Neuron (in vitro differentiated cells): ENCODE data around the gene AHI1.

ENCODE experiments used
- H2AFZ ChIP-seq: one replicate; pipeline ENCODE4 v1.6.1; 2013; ENCODE audit warnings: low read depth, mild to moderate bottlenecking, inconsistent platforms, low read length, moderate library complexity
- H3K27me3 ChIP-seq: one replicate; pipeline ENCODE4 v1.6.1; 2013; ENCODE audit warnings: low read length; ENCODE audit not compliant: insufficient read depth
- H3K36me3 ChIP-seq: one replicate; pipeline ENCODE4 v1.6.1; 2013; ENCODE audit warnings: low read length; ENCODE audit not compliant: insufficient read depth
- H3K4me1 ChIP-seq: one replicate; pipeline ENCODE4 v1.6.1; 2013; ENCODE audit warnings: low read length; ENCODE audit not compliant: insufficient read depth
- H3K4me3 ChIP-seq: 2 replicates; pipeline ENCODE4 v1.5.1; 2013; ENCODE audit warnings: mild to moderate bottlenecking, low read length, moderate library complexity
- H3K9me3 ChIP-seq: one replicate; pipeline ENCODE4 v1.6.1; 2013; ENCODE audit warnings: low read length

The AHI1 gene

GRCh38 chr6:135426833-135427232 is 70.7 kb downstream of the AHI1 start:
- no peak overlapping the region for H2AFZ ChIP-seq
- peaks cover 2% of the 10 kb centered on the region for H3K36me3 ChIP-seq
- H3K4me3 ChIP-seq = no peak overlapping the region
- no peaks in the 10 kb centered on the region for H3K27me3 ChIP-seq
- H3K9me3 ChIP-seq = no peaks in the 10 kb centered on the region
- no peaks in the 10 kb centered on the region for H3K4me1 ChIP-seq

GRCh38 chr6:135424385-135424784 is 73.2 kb downstream of the AHI1 start:
- no peak overlapping the region for H3K4me3 ChIP-seq
- no peak overlapping the region for H2AFZ ChIP-seq
- H3K36me3 ChIP-seq = peaks cover 2% of the 10 kb centered on the region
- H3K27me3 ChIP-seq = no peaks in the 10 kb centered on the region
- H3K4me1 ChIP-seq = no peaks in the 10 kb centered on the region
- H3K9me3 ChIP-seq = no peaks in the 10 kb centered on the region

- Histone ChIP-seq H3K36me3 (peaks cover 2% of the 10 kb centered on the region), H3K9me3 (no peaks in the 10 kb centered on the region), H2AFZ (no peak overlapping the region), H3K4me1 (no peaks in the 10 kb centered on the region), H3K27me3 (no peaks in the 10 kb centered on the region), H3K4me3 (no peak overlapping the region)
These were observed 73.9 kb downstream of the AHI1 start for GRCh38 chr6:135423649-135424128.

GRCh38 chr6:135419162-135419561 is 78.4 kb downstream of the AHI1 start:
- Histone ChIP-seq H3K9me3 (no peaks in the 10 kb centered on the region), H3K36me3 (peaks cover 2% of the 10 kb centered on the region), H3K27me3 (no peaks in the 10 kb centered on the region), H2AFZ (no peak overlapping the region), H3K4me1 (no peaks in the 10 kb centered on the region), H3K4me3 (no peak overlapping the region)

- Histone ChIP-seq H3K36me3 (peaks cover 2% of the 10 kb centered on the region), H2AFZ (no peak overlapping the region), H3K27me3 (no peaks in the 10 kb centered on the region), H3K4me1 (no peaks in the 10 kb centered on the region), H3K9me3 (no peaks in the 10 kb centered on the region), H3K4me3 (no peak overlapping the region)
These were observed 79.3 kb downstream of the AHI1 start for GRCh38 chr6:135418040-135418760.

GRCh38 chr6:135412761-135413160 is 84.8 kb downstream of the AHI1 start:
- no peak overlapping the region for H3K4me3 ChIP-seq
- peaks cover 16% of the 10 kb centered on the region for H3K36me3 ChIP-seq
- H3K27me3 ChIP-seq = no peaks in the 10 kb centered on the region
- H2AFZ ChIP-seq = no peak overlapping the region
- no peaks in the 10 kb centered on the region for H3K4me1 ChIP-seq
- H3K9me3 ChIP-seq = no peaks in the 10 kb centered on the region

GRCh38 chr6:135411849-135412248 is 85.7 kb downstream of the AHI1 start:
- H3K4me1 ChIP-seq = no peaks in the 10 kb centered on the region
- H3K4me3 ChIP-seq = no peak overlapping the region
- H3K27me3 ChIP-seq = no peaks in the 10 kb centered on the region
- no peak overlapping the region for H2AFZ ChIP-seq
- H3K9me3 ChIP-seq = no peaks in the 10 kb centered on the region
- H3K36me3 ChIP-seq = peaks cover 16% of the 10 kb centered on the region

GRCh38 chr6:135411339-135411738 is 86.2 kb downstream of the AHI1 start:
- no peaks in the 10 kb centered on the region for H3K9me3 ChIP-seq
- H3K4me3 ChIP-seq = no peak overlapping the region
- no peaks in the 10 kb centered on the region for H3K4me1 ChIP-seq
- H3K27me3 ChIP-seq = no peaks in the 10 kb centered on the region
- H2AFZ ChIP-seq = no peak overlapping the region
- peaks cover 18% of the 10 kb centered on the region for H3K36me3 ChIP-seq

- Histone ChIP-seq H3K4me3 (no peak overlapping the region), H3K36me3 (peaks cover 18% of the 10 kb centered on the region), H3K9me3 (no peaks in the 10 kb centered on the region), H3K27me3 (no peaks in the 10 kb centered on the region), H2AFZ (no peak overlapping the region), H3K4me1 (no peaks in the 10 kb centered on the region)
These were observed 86.7 kb downstream of the AHI1 start for GRCh38 chr6:135410856-135411255.

- no peak overlapping the region for H3K4me3 ChIP-seq
- no peaks in the 10 kb centered on the region for H3K4me1 ChIP-seq
- no peak overlapping the region for H2AFZ ChIP-seq
- no peaks in the 10 kb centered on the region for H3K27me3 ChIP-seq
- H3K36me3 ChIP-seq = peaks cover 12% of the 10 kb centered on the region
- no peaks in the 10 kb centered on the region for H3K9me3 ChIP-seq
These were observed 94.0 kb downstream of the AHI1 start for GRCh38 chr6:135403584-135403983.

- Histone ChIP-seq H3K4me1 (no peaks in the 10 kb centered on the region), H3K27me3 (no peaks in the 10 kb centered on the region), H3K4me3 (no peak overlapping the region), H2AFZ (no peak overlapping the region), H3K9me3 (no peaks in the 10 kb centered on the region), H3K36me3 (peaks cover 9% of the 10 kb centered on the region)
These were observed 95.2 kb downstream of the AHI1 start for GRCh38 chr6:135402311-135402710.

GRCh38 chr6:135397172-135397952 is 100.2 kb downstream of the AHI1 start:
- H3K4me3 ChIP-seq = no peak overlapping the region
- no peak overlapping the region for H2AFZ ChIP-seq
- H3K9me3 ChIP-seq = no peaks in the 10 kb centered on the region
- H3K36me3 ChIP-seq = peaks cover 5% of the 10 kb centered on the region
- H3K27me3 ChIP-seq = no peaks in the 10 kb centered on the region
- H3K4me1 ChIP-seq = no peaks in the 10 kb centered on the region

- Histone ChIP-seq H3K4me3 (no peak overlapping the region), H2AFZ (no peak overlapping the region), H3K36me3 (peaks cover 9% of the 10 kb centered on the region), H3K4me1 (no peaks in the 10 kb centered on the region), H3K9me3 (no peaks in the 10 kb centered on the region), H3K27me3 (no peaks in the 10 kb centered on the region)
These were observed 102.4 kb downstream of the AHI1 start for GRCh38 chr6:135395136-135395535.
